LHCN-M2 (cell line): ENCODE data around the gene LGR4. TPM values are rescaled to one million over a fixed set of nuclear protein-coding genes. Genes with fewer than 3 reads are reported as not detected.

Source experiments
- DNase-seq: peaks from one replicate; pipeline ENCODE4 v3.0.0-alpha.2; 2012; ENCODE audit warnings: low read depth
- total RNA-seq: library from RNA; depleted of rRNA; stranded (reverse); fragments of >200 nt; gene quantifications from 2 replicates; pipeline ENCODE4 v1.2.3, GENCODE V29; 2014

LGR4 gene
- total RNA-seq, 1 experiment from 2014 or later: 4.9 TPM

DNA sequence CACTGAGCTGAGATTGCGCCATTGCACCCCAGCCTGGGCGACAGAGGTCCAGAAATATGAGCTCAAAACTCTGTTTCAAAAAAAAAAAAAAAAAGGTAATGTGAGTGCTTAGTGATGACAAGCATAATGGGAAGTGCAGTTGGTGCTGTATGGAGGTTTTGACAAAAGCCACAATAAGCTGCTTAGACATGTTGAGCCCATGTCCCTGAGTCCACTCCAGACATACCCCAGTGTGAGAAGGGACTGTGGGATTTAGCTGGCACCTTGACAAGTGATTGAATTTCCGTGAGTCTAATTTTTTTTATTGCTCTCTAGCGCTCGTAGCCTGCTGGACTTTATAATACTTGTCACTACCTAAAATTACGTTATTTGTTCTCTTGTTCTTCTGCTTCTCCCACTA lies 15.1 kb upstream of the LGR4 start:
- DNase-seq: no peak

DNA sequence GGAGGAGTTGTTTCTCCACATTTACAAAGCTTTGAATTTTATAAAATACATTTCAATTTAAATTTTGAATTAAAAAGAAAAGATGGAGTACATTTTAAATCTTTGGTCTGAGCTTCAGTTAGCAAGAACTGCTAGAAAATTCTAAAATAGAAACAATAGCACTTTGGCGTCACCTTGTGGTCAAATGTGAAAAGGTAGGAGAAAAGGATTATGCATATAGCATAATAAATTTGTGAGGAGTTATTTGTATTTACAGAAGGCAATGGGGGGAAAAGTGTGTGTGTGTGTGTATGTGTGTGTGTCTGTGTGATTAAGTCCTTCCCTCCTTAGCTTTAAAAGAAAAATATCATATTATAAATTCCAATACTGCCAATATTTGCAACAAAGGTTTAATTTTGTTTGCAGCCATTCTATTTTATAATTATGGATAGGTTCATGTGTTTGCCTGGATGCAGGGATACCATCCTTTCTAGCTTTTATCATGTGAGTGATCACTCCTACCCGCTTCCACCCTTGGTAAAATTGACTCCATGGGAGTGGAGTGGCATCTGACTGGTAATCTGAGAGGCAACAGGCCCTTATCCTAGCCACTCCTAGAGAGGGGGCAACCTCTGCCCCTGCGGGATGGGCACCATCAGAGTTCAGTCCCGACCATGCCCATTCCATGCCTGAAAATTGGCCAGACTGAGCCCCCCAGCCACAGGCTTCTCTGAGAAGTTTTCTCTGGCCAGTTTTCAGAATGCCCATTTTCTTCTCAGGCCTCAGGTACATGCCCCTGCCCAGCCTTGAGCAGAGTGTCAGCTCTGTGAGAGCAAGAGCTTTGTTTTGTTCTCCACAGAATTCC lies 13.6 kb upstream of the LGR4 start:
- DNase-seq: peak; percentile 63

- no peak for DNase-seq
These were observed 10.2 kb upstream of the LGR4 start for GRCh38 chr11:27482793-27483192.

- no peak for DNase-seq
These were observed 9.4 kb upstream of the LGR4 start for GRCh38 chr11:27481992-27482391.

DNA sequence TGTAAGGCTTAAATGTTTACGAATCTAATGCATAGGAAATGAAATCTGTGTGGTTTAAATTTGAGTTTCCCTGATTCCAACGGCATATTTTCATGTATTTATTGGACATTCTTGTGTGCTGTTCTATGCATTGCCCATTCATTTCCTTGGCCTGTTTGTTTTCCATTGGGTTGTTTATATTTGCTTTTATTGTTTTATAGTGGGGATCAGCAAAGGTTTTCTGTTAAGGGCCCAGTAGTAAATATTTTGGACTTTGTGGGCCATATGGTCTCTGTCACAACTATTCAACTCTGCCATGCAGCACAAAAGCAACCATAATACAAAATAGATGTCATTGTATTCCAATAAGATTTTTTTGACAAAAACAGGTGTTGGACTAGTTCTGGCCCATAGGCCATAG lies 5.2 kb upstream of the LGR4 start:
- no peak for DNase-seq

- no peak for DNase-seq
These were observed 4.7 kb upstream of the LGR4 start for GRCh38 chr11:27477243-27477642.

- DNase-seq: no peak
These were observed 3.0 kb upstream of the LGR4 start for GRCh38 chr11:27475622-27476021.

DNA sequence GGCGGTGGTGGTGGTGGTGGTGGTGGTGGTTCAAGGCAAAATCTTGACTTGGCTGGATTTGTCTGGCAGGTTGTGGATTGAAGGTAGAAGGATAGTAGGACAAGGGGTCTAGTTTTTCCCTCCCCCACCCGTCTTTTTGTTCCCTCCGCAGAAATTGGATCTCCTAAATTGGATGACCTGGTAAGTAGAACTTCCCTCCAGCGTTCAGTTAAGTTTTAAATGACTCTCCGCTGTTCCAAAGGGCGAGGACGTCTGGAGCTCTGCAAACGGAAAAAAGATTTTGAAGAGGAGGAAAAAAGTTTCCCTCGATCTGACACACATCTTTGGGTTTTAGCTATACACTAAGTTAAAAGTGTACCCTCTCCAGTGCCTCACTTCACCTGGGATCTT lies 422 bp upstream of the LGR4 start:
- peak; percentile 14 for DNase-seq

GRCh38 chr11:27471589-27472397 lies 797 bp downstream of the LGR4 start:
- no peak for DNase-seq

DNA sequence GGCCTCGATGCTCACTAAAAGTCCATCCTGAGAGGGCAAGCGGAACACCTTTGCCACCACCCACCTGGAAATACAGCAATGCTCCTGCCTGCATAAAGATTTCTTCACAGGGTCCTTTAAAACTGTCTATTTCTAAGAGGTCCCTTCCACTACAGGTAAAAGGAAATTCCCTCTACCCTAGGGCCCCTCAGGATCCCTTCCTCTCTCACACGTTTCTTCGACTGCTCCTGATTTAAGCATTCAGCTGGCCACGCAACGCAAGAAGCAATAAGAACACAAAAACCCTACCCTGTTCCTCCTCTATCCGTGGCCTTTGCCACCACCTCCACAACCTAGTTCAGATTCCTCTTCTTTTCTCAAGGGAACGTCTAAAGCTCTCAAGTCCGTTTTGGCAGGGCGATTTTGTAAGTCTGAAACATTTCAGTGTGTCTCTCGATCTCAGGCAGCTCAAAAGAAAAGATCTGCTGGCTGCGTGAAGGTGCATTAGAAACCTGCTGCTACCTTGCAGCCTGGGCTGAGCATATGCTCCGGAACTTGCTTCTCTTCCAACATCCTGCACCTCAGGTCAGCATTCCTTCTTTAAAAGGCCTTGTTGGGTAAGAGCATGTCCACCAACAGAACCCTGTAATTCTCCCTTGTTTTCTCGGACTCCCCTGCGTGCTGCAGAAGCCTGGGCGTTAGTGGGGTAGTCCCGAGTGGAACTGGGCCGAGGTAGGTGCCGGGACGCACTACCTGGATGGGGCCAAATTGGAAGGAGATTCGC lies 1.6 kb downstream of the LGR4 start:
- no peak for DNase-seq

GRCh38 chr11:27470166-27470565 lies 2.4 kb downstream of the LGR4 start:
- no peak for DNase-seq

DNA sequence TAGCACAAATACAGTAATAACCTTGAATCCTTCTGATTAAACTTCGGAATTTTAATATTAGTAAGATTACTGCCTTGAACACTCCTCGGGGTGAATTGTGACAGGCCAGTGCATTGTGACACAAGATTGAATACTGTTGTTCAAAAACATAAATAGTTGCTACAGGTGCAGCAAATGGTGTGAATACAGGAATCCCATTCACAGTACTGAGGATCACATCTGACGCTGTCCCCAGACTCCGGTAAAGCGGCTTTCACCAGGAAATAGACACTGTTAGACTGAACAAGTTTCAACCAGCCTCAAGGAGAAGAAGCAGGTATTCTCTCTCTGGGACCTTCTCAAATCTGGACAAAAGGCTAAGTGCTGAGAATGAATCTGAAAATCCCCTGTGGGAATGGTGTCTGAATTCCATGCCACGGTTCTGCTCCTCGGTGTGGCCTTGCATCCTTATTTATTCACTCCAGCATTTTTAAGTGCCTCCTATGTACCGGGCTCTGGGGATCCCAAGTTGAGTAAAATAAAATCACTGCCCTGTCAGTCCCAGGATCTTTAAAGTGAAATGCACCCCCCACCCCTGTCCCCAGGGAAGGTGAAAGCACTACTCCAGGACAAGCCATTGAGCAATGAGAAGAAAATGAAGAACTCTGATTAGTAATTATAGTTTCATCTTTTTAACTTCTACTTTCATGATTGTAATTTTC lies 3.4 kb downstream of the LGR4 start:
- DNase-seq: no peak

- peak; percentile 51 for DNase-seq
These were observed 4.2 kb downstream of the LGR4 start for GRCh38 chr11:27468209-27468994.

- DNase-seq: no peak
These were observed 5.2 kb downstream of the LGR4 start for GRCh38 chr11:27467181-27467913.

GRCh38 chr11:27466363-27466762 lies 6.2 kb downstream of the LGR4 start:
- DNase-seq: no peak

DNA sequence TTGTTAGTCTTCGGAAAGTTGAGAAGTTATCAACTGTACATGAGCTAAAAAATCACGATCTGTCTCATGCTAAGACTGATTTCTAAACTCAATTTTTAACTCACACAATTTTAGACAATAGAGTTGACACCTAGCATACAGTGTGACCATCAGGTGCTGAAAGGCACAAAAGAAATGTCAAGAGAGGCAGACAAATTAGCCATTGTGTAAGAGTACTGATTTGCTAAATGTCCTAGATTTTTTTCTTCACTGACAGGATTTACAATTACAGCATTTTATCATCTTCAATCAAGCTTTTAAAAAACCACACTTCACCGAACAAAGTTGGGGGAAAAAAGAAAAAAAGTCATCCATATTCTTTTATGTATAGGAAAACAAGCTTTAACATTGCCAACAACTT lies 7.0 kb downstream of the LGR4 start:
- no peak for DNase-seq

GRCh38 chr11:27464909-27465308 lies 7.7 kb downstream of the LGR4 start:
- DNase-seq: no peak

- no peak for DNase-seq
These were observed 8.3 kb downstream of the LGR4 start for GRCh38 chr11:27464289-27464696.

- no peak for DNase-seq
These were observed 10.0 kb downstream of the LGR4 start for GRCh38 chr11:27462543-27462942.
